Uterus (tissue), 2 donors: ENCODE data around the gene FUT8.

ENCODE experiments used
- CTCF ChIP-seq, 4 experiments: fragments of 200-600 bp in 2 of 4; fragments of 450-650 bp in 2 of 4; sonication (generic) in 2 of 4; IDR thresholded peaks; one replicate each; pipeline ENCODE4 v1.5.1; 2016 to 2019; ENCODE audit warnings: antibody characterized with exemption in 4 of 4, mild to moderate bottlenecking in 2 of 4, moderate library complexity in 1 of 4
- POLR2A ChIP-seq, 2 donors: fragments of 450-650 bp; IDR thresholded peaks; one replicate each; pipeline ENCODE4 v1.6.1; 2016; ENCODE audit warnings: antibody characterized with exemption in 2 of 2, mild to moderate bottlenecking in 1 of 2, moderate library complexity in 1 of 2

DNA sequence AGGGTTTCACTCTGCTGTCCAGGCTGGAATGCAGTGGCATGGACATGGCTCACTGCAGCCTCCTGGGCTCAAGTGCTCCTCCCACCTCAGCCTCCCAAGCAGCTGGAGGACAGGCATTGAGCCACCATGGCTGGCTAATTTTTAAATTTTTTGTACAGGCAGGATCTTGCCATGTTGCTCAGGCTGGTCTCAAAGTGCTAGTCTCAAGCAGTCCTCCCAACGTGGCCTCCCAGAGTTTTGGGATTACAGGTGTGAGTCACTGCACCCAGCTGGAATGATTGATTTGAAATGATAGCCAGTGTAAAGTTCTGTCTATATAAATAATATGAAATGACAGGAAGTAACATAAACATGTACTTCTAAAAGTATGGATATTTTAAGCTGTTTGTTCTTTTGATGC lies 172.7 kb downstream of the FUT8 start:
- TF ChIP-seq CTCF (IDR thresholded peaks at IDR 0.05), result no peak
- TF ChIP-seq POLR2A (IDR thresholded peaks at IDR 0.05), result no peak
